AG08396 (cell line): Measurements from ENCODE around the gene CASP2.

Source experiments
- DNase-seq: peaks from one replicate; pipeline ENCODE4 v3.0.0; 2012; ENCODE audit warnings: low spot score, mixed read lengths

CASP2 gene

GRCh38 chr7:143295870-143296269 is 7.7 kb downstream of the CASP2 start:
- no peak for DNase-seq

- no peak for DNase-seq
Measured at GRCh38 chr7:143296686-143297085, 8.5 kb downstream of the CASP2 start.

GRCh38 chr7:143299346-143299745 is 11.2 kb downstream of the CASP2 start:
- DNase-seq = peak; percentile 57

- DNase-seq = no peak
Measured at GRCh38 chr7:143299840-143300239, 11.7 kb downstream of the CASP2 start.

- no peak for DNase-seq
Measured at GRCh38 chr7:143300959-143301935, 13.1 kb downstream of the CASP2 start.

GRCh38 chr7:143303733-143304132 is 15.6 kb downstream of the CASP2 start:
- DNase-seq = no peak

DNA sequence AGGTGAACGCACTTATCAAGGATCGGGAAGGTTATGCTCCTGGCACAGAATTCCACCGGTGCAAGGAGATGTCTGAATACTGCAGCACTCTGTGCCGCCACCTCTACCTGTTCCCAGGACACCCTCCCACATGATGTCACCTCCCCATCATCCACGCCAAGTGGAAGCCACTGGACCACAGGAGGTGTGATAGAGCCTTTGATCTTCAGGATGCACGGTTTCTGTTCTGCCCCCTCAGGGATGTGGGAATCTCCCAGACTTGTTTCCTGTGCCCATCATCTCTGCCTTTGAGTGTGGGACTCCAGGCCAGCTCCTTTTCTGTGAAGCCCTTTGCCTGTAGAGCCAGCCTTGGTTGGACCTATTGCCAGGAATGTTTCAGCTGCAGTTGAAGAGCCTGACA is 16.8 kb downstream of the CASP2 start:
- no peak for DNase-seq

DNA sequence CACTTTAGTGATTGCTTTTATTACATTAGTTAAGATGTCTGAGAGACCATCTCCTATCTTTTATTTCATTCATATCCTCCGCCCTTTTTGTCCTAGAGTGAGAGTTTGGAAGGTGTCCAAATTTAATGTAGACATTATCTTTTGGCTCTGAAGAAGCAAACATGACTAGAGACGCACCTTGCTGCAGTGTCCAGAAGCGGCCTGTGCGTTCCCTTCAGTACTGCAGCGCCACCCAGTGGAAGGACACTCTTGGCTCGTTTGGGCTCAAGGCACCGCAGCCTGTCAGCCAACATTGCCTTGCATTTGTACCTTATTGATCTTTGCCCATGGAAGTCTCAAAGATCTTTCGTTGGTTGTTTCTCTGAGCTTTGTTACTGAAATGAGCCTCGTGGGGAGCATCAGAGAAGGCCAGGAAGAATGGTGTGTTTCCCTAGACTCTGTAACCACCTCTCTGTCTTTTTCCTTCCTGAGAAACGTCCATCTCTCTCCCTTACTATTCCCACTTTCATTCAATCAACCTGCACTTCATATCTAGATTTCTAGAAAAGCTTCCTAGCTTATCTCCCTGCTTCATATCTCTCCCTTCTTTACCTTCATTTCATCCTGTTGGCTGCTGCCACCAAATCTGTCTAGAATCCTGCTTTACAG is 17.4 kb downstream of the CASP2 start:
- DNase-seq = peak; percentile 57

GRCh38 chr7:143308632-143309031 is 20.5 kb downstream of the CASP2 start:
- no peak for DNase-seq

DNA sequence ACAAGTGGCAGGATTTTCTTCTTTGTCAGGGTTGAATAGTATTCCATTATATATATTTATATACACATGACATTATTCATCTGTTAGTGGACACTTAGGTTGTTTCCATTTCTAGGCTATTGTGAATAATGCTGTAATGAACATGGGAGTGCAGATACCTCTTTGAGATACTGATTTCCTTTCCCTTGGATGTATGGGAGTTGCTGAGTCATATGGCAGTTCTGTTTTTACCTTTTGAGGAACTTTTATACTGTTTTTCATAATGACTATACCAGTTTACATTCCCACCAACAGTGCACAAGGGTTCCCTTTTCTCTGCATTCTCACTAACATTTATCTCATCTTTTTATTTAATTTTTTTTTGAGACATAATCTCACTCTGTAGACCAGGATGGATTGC is 26.0 kb downstream of the CASP2 start:
- DNase-seq = no peak

- DNase-seq = no peak
Measured at GRCh38 chr7:143315776-143316175, 27.6 kb downstream of the CASP2 start, which contains the start of gene CLCN1. CLCN1 (plus strand) TSS chr7:143316111; CDS start chr7:143316213, 102 bp downstream.

DNA sequence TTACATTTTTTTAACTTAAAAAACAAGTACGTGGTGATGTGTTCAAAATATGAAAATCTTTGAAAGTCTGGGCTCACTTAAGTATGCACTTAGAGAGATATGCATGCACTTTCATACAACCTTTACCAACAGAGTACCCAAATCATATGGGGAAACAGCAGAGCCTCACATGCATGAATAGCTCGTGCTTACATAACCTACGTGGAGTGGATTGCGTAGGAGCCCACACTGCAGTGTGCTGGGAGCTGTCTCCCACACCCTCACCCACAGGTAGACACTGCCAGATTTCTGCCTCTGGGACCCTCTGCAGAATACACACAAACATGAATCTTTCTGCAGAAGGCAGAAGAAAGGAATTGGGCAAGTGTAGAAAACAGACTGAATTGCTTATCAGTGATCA is 28.3 kb downstream of the CASP2 start:
- DNase-seq = no peak

- peak; percentile 18 for DNase-seq
Measured at GRCh38 chr7:143318661-143319060, 30.5 kb downstream of the CASP2 start.

DNA sequence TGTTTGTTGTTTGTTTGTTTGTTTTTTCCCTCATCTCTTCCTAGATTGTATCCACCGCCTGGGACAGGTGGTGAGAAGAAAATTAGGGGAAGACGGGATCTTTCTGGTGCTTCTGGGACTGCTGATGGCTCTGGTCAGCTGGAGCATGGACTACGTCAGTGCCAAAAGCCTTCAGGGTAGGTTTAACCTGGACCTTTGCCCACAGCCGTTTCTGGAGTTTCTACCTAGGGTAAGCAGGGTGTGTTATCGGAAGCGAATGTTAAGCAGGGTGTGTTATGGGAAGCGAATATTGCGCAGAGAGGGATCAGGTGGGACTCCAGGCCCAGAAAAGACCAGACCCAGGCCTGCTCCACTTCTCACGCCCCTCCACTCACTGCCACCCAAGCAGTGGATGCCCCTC is 32.5 kb downstream of the CASP2 start:
- DNase-seq = no peak

GRCh38 chr7:143321242-143321641 is 33.1 kb downstream of the CASP2 start:
- DNase-seq = no peak

- no peak for DNase-seq
Measured at GRCh38 chr7:143321734-143322133, 33.6 kb downstream of the CASP2 start.

GRCh38 chr7:143322760-143323633 is 34.8 kb downstream of the CASP2 start:
- DNase-seq = no peak

GRCh38 chr7:143323653-143324052 is 35.5 kb downstream of the CASP2 start:
- DNase-seq = no peak

GRCh38 chr7:143325240-143325639 is 37.1 kb downstream of the CASP2 start:
- no peak for DNase-seq

DNA sequence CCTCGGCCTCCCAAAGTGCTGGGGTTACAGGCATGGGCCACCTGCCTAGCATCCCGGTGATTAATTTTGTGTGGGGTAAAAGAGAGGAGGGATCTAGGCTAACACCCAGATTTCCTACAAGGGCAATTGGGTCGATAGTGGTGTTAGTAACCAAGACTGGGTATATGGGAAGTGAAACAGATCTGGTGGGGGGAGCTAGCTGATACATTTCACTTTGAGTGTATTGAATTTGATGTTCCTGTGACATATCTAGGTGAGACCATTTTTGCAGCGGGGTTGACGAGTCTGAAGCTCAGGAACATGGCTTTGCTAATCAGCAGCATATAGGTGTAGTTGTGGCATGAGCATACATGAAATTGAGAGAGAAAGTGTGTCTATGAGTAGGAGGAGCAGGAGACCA is 39.8 kb downstream of the CASP2 start:
- DNase-seq = no peak

GRCh38 chr7:143329471-143330170 is 41.5 kb downstream of the CASP2 start:
- DNase-seq = no peak
